A549 (cell line): ENCODE results near the gene MAP3K4. TPM values are rescaled to one million over a fixed set of nuclear protein-coding genes. Genes with fewer than 3 reads are reported as not detected.
"Not testable (repeated sequence)": the region's sequence is repeated elsewhere in the genome, so short reads cannot be mapped to it uniquely, and the experiment has no call there.

Source experiments
- ATAC-seq, 2 experiments: fragments of 200-7000 bp in 1 of 2; fragments of >200 bp in 1 of 2; cut with Nextera tagmentation in 1 of 2; cut with Tn5 transposase in 1 of 2; 3 replicates each; pipeline versions ENCODE4 v1.8.0 to v1.9.1; 2018 to 2020; ENCODE audit warnings: mild to moderate bottlenecking in 1 of 2, moderate library complexity in 1 of 2
- CTCF ChIA-PET: fragments of 300-600 bp; sonication (Branson Sonifier 250); formaldehyde crosslinking; extraction: SDS; loops from one replicate; lab custom pipeline; 2021; ENCODE audit warnings: antibody characterized with exemption, inconsistent platforms; lab: Yijun Ruan, JAX
- POLR2A ChIA-PET: fragments of 350-600 bp; formaldehyde crosslinking; extraction: SDS; loops from one replicate; lab custom pipeline; 2021; ENCODE audit warnings: antibody characterized with exemption, inconsistent platforms; lab: Yijun Ruan, JAX
- DNase-seq, 2 experiments: peaks; one replicate each; pipeline versions ENCODE4 v3.0.0 to v3.0.0-alpha.2; 2011 to 2016; ENCODE audit warnings: low read depth in 1 of 2, low spot score in 1 of 2
- FAIRE-seq: peaks from 2 replicates; lab custom pipeline; 2011; peaks lifted over from hg19 to GRCh38; lab: Jason Lieb, UNC
- H3K27ac ChIP-seq, 2 experiments: fragments of >200 bp; sonication (Bioruptor Twin); formaldehyde crosslinking; 3 replicates each; pipeline ENCODE4 v1.5.1; 2016 to 2017
- H3K4me1 ChIP-seq: fragments of >200 bp; sonication (Bioruptor Twin); formaldehyde crosslinking; 3 replicates; pipeline ENCODE4 v1.6.1; 2016
- H3K4me2 ChIP-seq: fragments of >200 bp; sonication (Bioruptor Twin); formaldehyde crosslinking; 3 replicates; pipeline ENCODE4 v1.6.1; 2016
- H3K4me3 ChIP-seq: fragments of >200 bp; sonication (Bioruptor Twin); formaldehyde crosslinking; 3 replicates; pipeline ENCODE4 v1.5.1; 2016
- H3K9me3 ChIP-seq: fragments of >200 bp; sonication (Bioruptor Twin); formaldehyde crosslinking; 3 replicates; pipeline ENCODE4 v1.6.1; 2016
- BCL3 ChIP-seq: fragments of >200 bp; sonication (Bioruptor Twin); formaldehyde crosslinking; IDR thresholded peaks from 3 replicates; pipeline ENCODE4 v1.6.1; 2016
- CHD2 ChIP-seq: fragments of 150-350 bp; IDR thresholded peaks from 2 replicates; pipeline ENCODE4 v1.6.1; 2014; ENCODE audit warnings: low read length; ENCODE audit not compliant: partially characterized antibody
- CTCF ChIP-seq: fragments of >200 bp; sonication (Bioruptor Twin); formaldehyde crosslinking; IDR thresholded peaks from 3 replicates; pipeline ENCODE4 v1.5.1; 2016
- E2F6 ChIP-seq: IDR thresholded peaks from 2 replicates; pipeline ENCODE4 v1.6.1; 2012; ENCODE audit warnings: low read depth, borderline replicate concordance
- EHF ChIP-seq: fragments of 250-450 bp; sonication (Bioruptor Pico); IDR thresholded peaks from 2 replicates; pipeline ENCODE4 v1.5.0; 2020; ENCODE audit warnings: mild to moderate bottlenecking
- EHMT2 ChIP-seq: fragments of 200-600 bp; sonication (generic); IDR thresholded peaks from 2 replicates; pipeline ENCODE4 v1.6.1; 2016; ENCODE audit warnings: antibody characterized with exemption, low read depth, mild to moderate bottlenecking, moderate library complexity
- ESRRA ChIP-seq: fragments of 150-350 bp; IDR thresholded peaks from 2 replicates; pipeline ENCODE4 v1.6.1; 2014; ENCODE audit warnings: mild to moderate bottlenecking, low read length, borderline replicate concordance
- KDM5A ChIP-seq: fragments of 200-600 bp; sonication (generic); IDR thresholded peaks from 2 replicates; pipeline ENCODE4 v1.6.1; 2016; ENCODE audit warnings: antibody characterized with exemption, mild to moderate bottlenecking
- MAX ChIP-seq: IDR thresholded peaks from 2 replicates; pipeline ENCODE4 v1.6.1; 2012
- MAZ ChIP-seq: fragments of 150-350 bp; IDR thresholded peaks from 2 replicates; pipeline ENCODE4 v1.6.1; 2014; ENCODE audit warnings: antibody characterized with exemption, low read depth, low read length, borderline replicate concordance
- MYC ChIP-seq: IDR thresholded peaks from 2 replicates; pipeline ENCODE4 v1.6.1; 2012; ENCODE audit warnings: mild to moderate bottlenecking, inconsistent platforms, low read length, improper control_type of control experiment, borderline replicate concordance
- NR3C1 ChIP-seq: fragments of >200 bp; sonication (Bioruptor Twin); formaldehyde crosslinking; IDR thresholded peaks from 3 replicates; pipeline ENCODE4 v1.6.1; 2017
- PHF8 ChIP-seq: fragments of 200-600 bp; sonication (generic); IDR thresholded peaks from 2 replicates; pipeline ENCODE4 v1.6.1; 2016; ENCODE audit warnings: low read depth, mild to moderate bottlenecking, antibody characterized with exemption, moderate library complexity, borderline replicate concordance
- POLR2A ChIP-seq: IDR thresholded peaks from 2 replicates; pipeline ENCODE4 v1.6.1; 2012; ENCODE audit warnings: mild to moderate bottlenecking, low read length
- RARB ChIP-seq: fragments of 250-450 bp; sonication (Bioruptor Pico); IDR thresholded peaks from 2 replicates; pipeline ENCODE4 v1.8.0; 2021; ENCODE audit warnings: mild to moderate bottlenecking, moderate library complexity
- REST ChIP-seq: fragments of 200-600 bp; sonication (generic); IDR thresholded peaks from 2 replicates; pipeline ENCODE4 v1.6.1; 2016; ENCODE audit warnings: antibody characterized with exemption, mild to moderate bottlenecking, moderate library complexity
- RFX5 ChIP-seq: fragments of 450-650 bp; IDR thresholded peaks from 2 replicates; pipeline ENCODE4 v1.7.1; 2014; ENCODE audit warnings: antibody characterized with exemption, mild to moderate bottlenecking, moderate library complexity
- SREBF2 ChIP-seq: fragments of 450-650 bp; IDR thresholded peaks from 2 replicates; pipeline ENCODE4 v1.6.1; 2014; ENCODE audit warnings: mild to moderate bottlenecking, moderate library complexity
- ZC3H11A ChIP-seq: fragments of 450-650 bp; IDR thresholded peaks from 2 replicates; pipeline ENCODE4 v1.6.1; 2014; ENCODE audit warnings: antibody characterized with exemption, mild to moderate bottlenecking
- WGBS: methylation state at CpG from one replicate; pipeline ENCODE4 v1.1.6; 2017; ENCODE audit errors: missing lambda C conversion rate; 5-methylcytosine and 5-hydroxymethylcytosine counted together
- polyA plus RNA-seq, 4 experiments: library from polyadenylated mRNA; depleted of rRNA in 3 of 4; stranded (reverse); fragments of >200 nt; fragmentation: RNase III in 1 of 4; extraction: RNeasy Plus Mini Kit Qiagen cat#74134 plus additional on column Dnase treatment in 1 of 4; gene quantifications; 2 replicates in 3 of 4; 3 replicates in 1 of 4; pipeline ENCODE4 v1.2.3, GENCODE V29; 2011 to 2017

The MAP3K4 gene
- polyA plus RNA-seq, 2 of the 4 experiments (the other 2 are of a cell fraction), result 7.3 to 13.4 TPM

GRCh38 chr6:160975162-160975561 lies 16.4 kb upstream of the MAP3K4 start:
- no peak overlapping the region for H3K4me3 ChIP-seq
- no peak overlapping the region for H3K4me2 ChIP-seq
- FAIRE-seq (no peak), DNase-seq (no peak), ATAC-seq (no peak)
- POLR2A ChIA-PET, result no interaction called here
- H3K4me1 ChIP-seq, result no peaks in the 10 kb centered on the region
- no CpG with 5 or more reads among the region's 1 CpG for WGBS
- CTCF ChIA-PET, result no interaction called here
- no peaks in the 10 kb centered on the region for H3K9me3 ChIP-seq
- TF ChIP-seq KDM5A (no peak), REST (no peak), POLR2A (no peak), PHF8 (no peak), RARB (no peak), CTCF (no peak), CHD2 (no peak), EHF (CRISPR knock-in tag) (no peak), ZC3H11A (no peak), SREBF2 (no peak)
- no peak overlapping the region for H3K27ac ChIP-seq

- POLR2A ChIA-PET, H3K9me3 ChIP-seq, DNase-seq, CTCF ChIA-PET, H3K4me2 ChIP-seq, H3K4me1 ChIP-seq, FAIRE-seq, H3K27ac ChIP-seq, ATAC-seq, H3K4me3 ChIP-seq: not testable (repeated sequence)
- WGBS, result 53% methylated on average over 4 of the region's 4 CpGs
These were observed 15.6 kb upstream of the MAP3K4 start for GRCh38 chr6:160975961-160976360.

- ATAC-seq, result no peak
- no peak for DNase-seq
- H3K4me3 ChIP-seq, result no peak overlapping the region
- H3K9me3 ChIP-seq, result peaks cover 4% of the 10 kb centered on the region
- FAIRE-seq, result no peak
- H3K27ac ChIP-seq, result no peak overlapping the region
- CTCF ChIA-PET, result interaction anchor here (0.7 kb wide), 1 partner anchor 52 kb away, joined by 3 read pairs; no protein-coding TSS in a partner anchor
- POLR2A ChIA-PET, result no interaction called here
- TF ChIP-seq REST, result no peak
- TF ChIP-seq MYC, result no peak
- no peak for TF ChIP-seq MAX
- TF ChIP-seq E2F6, result no peak
- no peak for TF ChIP-seq RFX5
- no peak for TF ChIP-seq ESRRA
- TF ChIP-seq MAZ, result no peak
- no peak for TF ChIP-seq BCL3
- TF ChIP-seq EHMT2, result no peak
- no peak for TF ChIP-seq NR3C1
- 67% methylated on average over 4 of the region's 4 CpGs for WGBS
- H3K4me1 ChIP-seq, result no peaks in the 10 kb centered on the region
- H3K4me2 ChIP-seq, result no peak overlapping the region
These were observed 13.2 kb upstream of the MAP3K4 start for GRCh38 chr6:160978141-160978901.
